ENCODE results near the gene SLC35D1. TPM values are rescaled to one million over a fixed set of nuclear protein-coding genes. Genes with fewer than 3 reads are reported as not detected.

SLC35D1 gene
- total and polyA plus RNA-seq, 7 donors: 2.5 to 7.0 (median 5.9) TPM

GRCh38 chr1:67062412-67062811, 8.5 kb upstream of the SLC35D1 start:
- WGBS, 3 donors: 89 to 97% (median 94%) methylated on average over 1 of the region's 1 CpG
- TF ChIP-seq CTCF (IDR thresholded peaks at IDR 0.05): no peak
- no peaks in the 10 kb centered on the region for H3K9me3 ChIP-seq
- no peaks in the 10 kb centered on the region for H3K4me1 ChIP-seq
- H3K27ac ChIP-seq: no peak overlapping the region
- no peaks in the 10 kb centered on the region for H3K36me3 ChIP-seq (ENCODE audit: insufficient read depth in 1 of 2, low read depth in 1 of 2)
- no peak overlapping the region for H3K4me3 ChIP-seq
- DNase-seq (no peak), ATAC-seq (no peak)
- intact Hi-C loops (cut with DNase I): no loop called here
- peaks cover 0 to 3% (median under 1%) of the 10 kb centered on the region in 3 donors for H3K27me3 ChIP-seq (ENCODE audit: insufficient read depth in 3 of 3, low read length in 2 of 3)

- 92 to 94% (median 94%) methylated on average over 2 of the region's 2 CpGs for WGBS, 3 donors
- Histone ChIP-seq H3K27ac (peak overlapping the region; percentile 48), H3K36me3 (ENCODE audit: insufficient read depth in 1 of 2, low read depth in 1 of 2) (no peaks in the 10 kb centered on the region), H3K4me1 (no peaks in the 10 kb centered on the region), H3K4me3 (no peak overlapping the region), H3K9me3 (no peaks in the 10 kb centered on the region), H3K27me3 (ENCODE audit: insufficient read depth in 3 of 3, low read length in 2 of 3) (peaks cover 0 to 3% (median 0%) of the 10 kb centered on the region in 3 donors)
- DNase-seq (no peak), ATAC-seq (no peak)
- TF ChIP-seq CTCF (IDR thresholded peaks at IDR 0.05): no peak
- intact Hi-C loops (cut with DNase I): no loop called here
These were observed 7.3 kb upstream of the SLC35D1 start for GRCh38 chr1:67061266-67061665.

GRCh38 chr1:67060811-67061218, 6.9 kb upstream of the SLC35D1 start:
- peaks cover 0 to 3% (median 0%) of the 10 kb centered on the region in 3 donors for H3K27me3 ChIP-seq (ENCODE audit: insufficient read depth in 3 of 3, low read length in 2 of 3)
- H3K4me1 ChIP-seq: no peaks in the 10 kb centered on the region
- H3K9me3 ChIP-seq: no peaks in the 10 kb centered on the region
- H3K27ac ChIP-seq: peak overlapping the region; percentile 48
- DNase-seq (peak in 1 of 2 donors; percentile 23), ATAC-seq (peak; percentile 89 to 96 (median 95))
- TF ChIP-seq CTCF (IDR thresholded peaks at IDR 0.05): no peak
- intact Hi-C loops (cut with DNase I): no loop called here
- no peaks in the 10 kb centered on the region for H3K36me3 ChIP-seq (ENCODE audit: insufficient read depth in 1 of 2, low read depth in 1 of 2)
- WGBS, 3 donors: 59 to 72% (median 72%) methylated on average over 2 of the region's 2 CpGs
- no peak overlapping the region for H3K4me3 ChIP-seq

GRCh38 chr1:67059346-67059745, 5.4 kb upstream of the SLC35D1 start:
- intact Hi-C loops (cut with DNase I): loop anchor here in 1 of 2 donors (10.0 kb wide), 1 partner anchor 125 kb away; no protein-coding TSS in a partner anchor
- Histone ChIP-seq H3K9me3 (no peaks in the 10 kb centered on the region), H3K27me3 (ENCODE audit: insufficient read depth in 3 of 3, low read length in 2 of 3) (peaks cover 0 to under 1% (median 0%) of the 10 kb centered on the region in 3 donors), H3K4me1 (no peaks in the 10 kb centered on the region), H3K27ac (no peak overlapping the region), H3K36me3 (ENCODE audit: insufficient read depth in 1 of 2, low read depth in 1 of 2) (no peaks in the 10 kb centered on the region), H3K4me3 (no peak overlapping the region)
- DNase-seq (no peak), ATAC-seq (no peak)
- no peak for TF ChIP-seq CTCF (IDR thresholded peaks at IDR 0.05)
- 73 to 78% (median 75%) methylated on average over 1 of the region's 1 CpG for WGBS, 3 donors

- Histone ChIP-seq H3K4me3 (no peak overlapping the region), H3K27me3 (ENCODE audit: insufficient read depth in 3 of 3, low read length in 2 of 3) (no peaks in the 10 kb centered on the region), H3K36me3 (ENCODE audit: insufficient read depth in 1 of 2, low read depth in 1 of 2) (no peaks in the 10 kb centered on the region), H3K27ac (no peak overlapping the region), H3K4me1 (no peaks in the 10 kb centered on the region), H3K9me3 (no peaks in the 10 kb centered on the region)
- ATAC-seq (no peak), DNase-seq (no peak)
- WGBS, 3 donors: 63 to 67% (median 64%) methylated on average over 3 of the region's 3 CpGs
- intact Hi-C loops (cut with DNase I): loop anchor here in 1 of 2 donors (10.0 kb wide), 1 partner anchor 124 kb away; no protein-coding TSS in a partner anchor
- no peak for TF ChIP-seq CTCF (IDR thresholded peaks at IDR 0.05)
These were observed 4.8 kb upstream of the SLC35D1 start for GRCh38 chr1:67058761-67059160.
